K562 (cell line): ENCODE results near the gene RASAL1. TPM values are rescaled to one million over a fixed set of nuclear protein-coding genes. Genes with fewer than 3 reads are reported as not detected.
A peak's percentile ranks its signal among the peaks of the same experiment; 100 is the strongest.

Experiments used
- PRPF4 ChIP-seq: fragments of 200-400 bp; formaldehyde crosslinking; IDR thresholded peaks from one replicate; pipeline ENCODE4 v1.6.1; 2017; ENCODE audit warnings: low read length, low read depth, mild to moderate bottlenecking; ENCODE audit not compliant: insufficient read depth, poor library complexity, severe bottlenecking
- RBFOX2 ChIP-seq: fragments of 200-400 bp; formaldehyde crosslinking; IDR thresholded peaks from 2 replicates; pipeline ENCODE4 v1.6.1; 2017; ENCODE audit warnings: low read depth, mild to moderate bottlenecking, low read length, moderate library complexity
- SMARCA5 ChIP-seq: fragments of 450-650 bp; IDR thresholded peaks from 2 replicates; pipeline ENCODE4 v1.6.1; 2016
- SMARCC2 ChIP-seq: fragments of 450-650 bp; IDR thresholded peaks from 2 replicates; pipeline ENCODE4 v1.6.1; 2017; ENCODE audit warnings: antibody characterized with exemption, moderate library complexity, mild to moderate bottlenecking, low read depth
- SREBF1 ChIP-seq: fragments of 150-350 bp; IDR thresholded peaks from 2 replicates; pipeline ENCODE4 v1.6.1; 2014; ENCODE audit warnings: antibody characterized with exemption, low read depth, low read length, borderline replicate concordance
- TFAP4 ChIP-seq: sonication (generic); formaldehyde crosslinking; IDR thresholded peaks from 2 replicates; pipeline ENCODE4 v1.8.0; 2022; ENCODE audit warnings: missing genetic modification reagents, mild to moderate bottlenecking, moderate library complexity, borderline replicate concordance
- ZFX ChIP-seq: sonication (generic); formaldehyde crosslinking; IDR thresholded peaks from 2 replicates; pipeline ENCODE4 v1.8.0; 2022; ENCODE audit warnings: mild to moderate bottlenecking, missing genetic modification reagents, moderate library complexity
- ZNF589 ChIP-seq: fragments of 200-800 bp; sonication (Bioruptor generic); IDR thresholded peaks from 2 replicates; pipeline ENCODE4 v1.6.1; 2016; ENCODE audit warnings: low read depth, missing genetic modification characterization, missing compliant biosample characterization
- polyA plus RNA-seq, 8 experiments: library from polyadenylated mRNA; depleted of rRNA in 4 of 8; stranded (reverse) in 5 of 8; unstranded in 3 of 8; fragments of >200 nt; fragmentation: Nextera tagmentation in 2 of 8; fragmentation: Illumina TruSeq in 1 of 8; extraction: Ambion mirVana in 2 of 8; extraction: Trizol in 1 of 8; gene quantifications; 2 replicates each; pipeline versions ENCODE4 v1.2.1 to v1.2.3, GENCODE V29; 2011 to 2014; ENCODE audit warnings: inconsistent platforms in 1 of 8, missing spikeins in 1 of 8
- total RNA-seq, 7 experiments: library from RNA; depleted of rRNA in 6 of 7; stranded (reverse); fragments of >200 nt in 6 of 7; fragmentation: Illumina TruSeq in 2 of 7; extraction: Trizol in 2 of 7; gene quantifications; 2 replicates each; pipeline versions ENCODE4 v1.2.1 to v1.2.3, GENCODE V29; 2011 to 2021; ENCODE audit warnings: low replicate concordance in 1 of 7
- TF ChIP-seq, protein P1 (sequence below): fragments of 250-450 bp; sonication (Bioruptor Pico); IDR thresholded peaks from 2 replicates; pipeline ENCODE4 v1.8.0; 2021; ENCODE audit warnings: moderate library complexity, mild to moderate bottlenecking, inconsistent platforms
- TF ChIP-seq, protein P2 (sequence below), 2 experiments: fragments of 450-650 bp; formaldehyde crosslinking in 1 of 2; IDR thresholded peaks; 2 replicates each; pipeline versions ENCODE4 v1.4.0 to v1.6.1; 2014 to 2020; ENCODE audit warnings: mild to moderate bottlenecking in 2 of 2, borderline replicate concordance in 1 of 2, low read depth in 1 of 2

Gene RASAL1
- total and polyA plus RNA-seq, 9 of the 15 experiments (the other 6 are each of a cell fraction or from before 2014, with no cell fraction given), result 0.06 to 0.16 (median 0.14) TPM; not detected in 6

DNA sequence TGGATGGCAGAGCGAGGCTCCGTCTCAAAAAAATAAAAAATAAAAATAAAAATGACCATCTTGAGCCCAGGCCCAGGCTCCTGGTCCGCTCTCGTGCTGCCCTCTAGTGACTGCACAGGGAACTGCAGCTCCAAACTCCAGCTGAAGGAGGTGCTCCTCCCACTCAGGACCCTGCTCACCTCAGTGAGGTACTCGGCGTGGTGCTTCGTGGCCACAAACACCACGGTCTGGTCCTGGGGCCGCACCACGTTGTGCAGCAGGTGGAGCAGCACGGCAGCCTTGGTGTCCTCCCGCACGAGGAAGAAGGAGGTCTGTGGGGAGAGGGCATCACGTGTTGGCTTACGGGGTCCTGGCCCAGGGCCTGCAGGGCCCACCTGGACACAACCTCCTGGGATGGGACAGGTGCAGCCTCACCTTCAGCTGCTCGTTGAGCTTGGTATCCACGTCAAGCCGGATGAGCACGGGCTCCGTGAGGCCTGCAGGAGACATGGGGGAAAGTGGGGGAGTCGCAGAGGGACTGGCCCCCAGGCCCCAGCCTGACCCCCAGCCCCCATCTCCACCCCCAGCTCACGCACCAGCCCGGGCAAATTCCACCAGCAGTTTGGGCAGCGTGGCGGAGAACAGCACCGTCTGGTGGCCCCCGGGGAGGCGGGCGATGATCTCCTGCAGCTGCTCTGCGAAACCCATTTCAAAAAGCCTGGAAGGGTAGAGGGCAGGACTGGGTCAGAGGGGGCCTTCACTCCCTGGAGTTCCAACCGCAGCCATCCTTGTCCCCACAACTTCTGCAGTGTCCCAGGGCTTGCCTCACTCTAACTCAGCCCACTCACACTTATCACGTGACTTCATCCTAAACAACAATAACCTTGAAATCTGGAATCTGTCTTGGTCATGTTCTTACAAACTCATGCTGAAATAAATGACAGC is 39.2 kb upstream of the RASAL1 start (continued):
- no peak for TF ChIP-seq ZFX (CRISPR knock-in tag)
- TF ChIP-seq ZNF589 (CRISPR knock-in tag), result no peak
- TF ChIP-seq PRPF4, result no peak
- TF ChIP-seq TFAP4 (CRISPR knock-in tag), result peak; percentile 89
- TF ChIP-seq SMARCC2, result no peak
- no peak for TF ChIP-seq SMARCA5
- TF ChIP-seq RBFOX2, result peak; percentile 60
- TF ChIP-seq, protein P1, sequence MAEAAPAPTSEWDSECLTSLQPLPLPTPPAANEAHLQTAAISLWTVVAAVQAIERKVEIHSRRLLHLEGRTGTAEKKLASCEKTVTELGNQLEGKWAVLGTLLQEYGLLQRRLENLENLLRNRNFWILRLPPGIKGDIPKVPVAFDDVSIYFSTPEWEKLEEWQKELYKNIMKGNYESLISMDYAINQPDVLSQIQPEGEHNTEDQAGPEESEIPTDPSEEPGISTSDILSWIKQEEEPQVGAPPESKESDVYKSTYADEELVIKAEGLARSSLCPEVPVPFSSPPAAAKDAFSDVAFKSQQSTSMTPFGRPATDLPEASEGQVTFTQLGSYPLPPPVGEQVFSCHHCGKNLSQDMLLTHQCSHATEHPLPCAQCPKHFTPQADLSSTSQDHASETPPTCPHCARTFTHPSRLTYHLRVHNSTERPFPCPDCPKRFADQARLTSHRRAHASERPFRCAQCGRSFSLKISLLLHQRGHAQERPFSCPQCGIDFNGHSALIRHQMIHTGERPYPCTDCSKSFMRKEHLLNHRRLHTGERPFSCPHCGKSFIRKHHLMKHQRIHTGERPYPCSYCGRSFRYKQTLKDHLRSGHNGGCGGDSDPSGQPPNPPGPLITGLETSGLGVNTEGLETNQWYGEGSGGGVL (CRISPR knock-in tag), result no peak
- no peak for TF ChIP-seq SREBF1
- TF ChIP-seq, protein P2, sequence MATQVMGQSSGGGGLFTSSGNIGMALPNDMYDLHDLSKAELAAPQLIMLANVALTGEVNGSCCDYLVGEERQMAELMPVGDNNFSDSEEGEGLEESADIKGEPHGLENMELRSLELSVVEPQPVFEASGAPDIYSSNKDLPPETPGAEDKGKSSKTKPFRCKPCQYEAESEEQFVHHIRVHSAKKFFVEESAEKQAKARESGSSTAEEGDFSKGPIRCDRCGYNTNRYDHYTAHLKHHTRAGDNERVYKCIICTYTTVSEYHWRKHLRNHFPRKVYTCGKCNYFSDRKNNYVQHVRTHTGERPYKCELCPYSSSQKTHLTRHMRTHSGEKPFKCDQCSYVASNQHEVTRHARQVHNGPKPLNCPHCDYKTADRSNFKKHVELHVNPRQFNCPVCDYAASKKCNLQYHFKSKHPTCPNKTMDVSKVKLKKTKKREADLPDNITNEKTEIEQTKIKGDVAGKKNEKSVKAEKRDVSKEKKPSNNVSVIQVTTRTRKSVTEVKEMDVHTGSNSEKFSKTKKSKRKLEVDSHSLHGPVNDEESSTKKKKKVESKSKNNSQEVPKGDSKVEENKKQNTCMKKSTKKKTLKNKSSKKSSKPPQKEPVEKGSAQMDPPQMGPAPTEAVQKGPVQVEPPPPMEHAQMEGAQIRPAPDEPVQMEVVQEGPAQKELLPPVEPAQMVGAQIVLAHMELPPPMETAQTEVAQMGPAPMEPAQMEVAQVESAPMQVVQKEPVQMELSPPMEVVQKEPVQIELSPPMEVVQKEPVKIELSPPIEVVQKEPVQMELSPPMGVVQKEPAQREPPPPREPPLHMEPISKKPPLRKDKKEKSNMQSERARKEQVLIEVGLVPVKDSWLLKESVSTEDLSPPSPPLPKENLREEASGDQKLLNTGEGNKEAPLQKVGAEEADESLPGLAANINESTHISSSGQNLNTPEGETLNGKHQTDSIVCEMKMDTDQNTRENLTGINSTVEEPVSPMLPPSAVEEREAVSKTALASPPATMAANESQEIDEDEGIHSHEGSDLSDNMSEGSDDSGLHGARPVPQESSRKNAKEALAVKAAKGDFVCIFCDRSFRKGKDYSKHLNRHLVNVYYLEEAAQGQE (IDR thresholded peaks at IDR 0.05; ENCODE audit: borderline replicate concordance), result peak; percentile 47; the same call in 1 of the 2 replicates
- TF ChIP-seq, protein P2 (CRISPR knock-in tag; IDR thresholded peaks at IDR 0.05; ENCODE audit: low read depth), result no peak
